Astrocyte of the spinal cord (primary cell): ENCODE measurements around the gene GALNT18.

Source experiments
- DNase-seq: peaks from one replicate; pipeline ENCODE4 v3.0.0; 2011; ENCODE audit warnings: low read depth, low spot score
- H3K4me3 ChIP-seq: 2 replicates; pipeline ENCODE4 v1.5.1; 2011; ENCODE audit warnings: low read depth, mild to moderate bottlenecking, low read length, moderate library complexity
- CTCF ChIP-seq: IDR thresholded peaks from 2 replicates; pipeline ENCODE4 v1.5.1; 2012; ENCODE audit warnings: low read depth, mild to moderate bottlenecking, low read length, inconsistent platforms
- in situ Hi-C: cut with HindIII; loops from 2 replicates; pipeline ENCODE4 v1.10.0; 2017; ENCODE audit warnings: low sequenced_read_pairs

The GALNT18 gene

DNA sequence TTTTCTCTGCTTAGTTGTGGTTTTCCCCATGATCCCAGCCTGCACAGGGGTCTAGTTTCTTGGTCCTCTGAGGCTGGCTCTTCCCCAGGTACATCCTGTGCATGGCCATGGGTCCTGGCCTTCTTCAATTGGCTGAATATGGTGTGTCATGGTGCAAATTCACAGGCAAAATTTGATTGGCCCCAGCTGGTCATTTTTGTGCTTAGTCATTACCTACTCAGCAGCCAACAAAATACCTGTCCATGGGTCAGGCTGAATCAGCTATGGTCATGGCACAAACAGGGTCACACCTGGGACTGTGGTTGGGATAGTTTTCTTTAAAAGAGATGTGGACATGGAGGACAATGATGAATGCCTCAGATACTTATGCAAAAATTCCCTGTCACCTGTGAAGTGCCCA is 354.5 kb downstream of the GALNT18 start:
- in situ Hi-C loops, result no loop called here
- no peak overlapping the region for H3K4me3 ChIP-seq
- DNase-seq, result no peak
- TF ChIP-seq CTCF, result no peak

GRCh38 chr11:11265994-11266606 is 355.7 kb downstream of the GALNT18 start:
- peak; percentile 80 for TF ChIP-seq CTCF
- in situ Hi-C loops, result no loop called here
- no peak overlapping the region for H3K4me3 ChIP-seq
- DNase-seq, result peak; percentile 7

DNA sequence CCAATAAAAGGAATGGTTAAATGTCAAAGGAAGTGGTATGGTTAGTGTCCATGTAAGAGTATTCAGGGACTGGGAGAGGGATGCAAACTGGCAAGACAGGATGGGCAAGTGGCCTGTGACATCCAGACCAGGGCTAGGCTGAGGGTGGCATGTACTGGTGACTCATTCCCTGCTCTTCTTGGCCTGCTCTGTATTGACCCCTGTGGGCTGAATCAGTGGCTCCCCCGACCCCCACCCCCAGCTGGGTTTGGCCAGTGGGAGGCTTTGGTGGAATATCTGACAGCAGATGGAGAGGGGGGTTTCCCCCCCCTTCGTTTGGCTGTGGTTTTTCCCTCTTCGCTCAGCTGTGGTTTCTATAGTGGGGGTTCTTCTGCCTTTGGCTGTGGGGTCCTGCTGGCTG is 356.5 kb downstream of the GALNT18 start:
- TF ChIP-seq CTCF, result no peak
- in situ Hi-C loops, result no loop called here
- no peak for DNase-seq
- H3K4me3 ChIP-seq, result no peak overlapping the region

- no peak for TF ChIP-seq CTCF
- no peak for DNase-seq
- H3K4me3 ChIP-seq, result no peak overlapping the region
- in situ Hi-C loops, result no loop called here
Measured at GRCh38 chr11:11263238-11264005, 358.4 kb downstream of the GALNT18 start.

DNA sequence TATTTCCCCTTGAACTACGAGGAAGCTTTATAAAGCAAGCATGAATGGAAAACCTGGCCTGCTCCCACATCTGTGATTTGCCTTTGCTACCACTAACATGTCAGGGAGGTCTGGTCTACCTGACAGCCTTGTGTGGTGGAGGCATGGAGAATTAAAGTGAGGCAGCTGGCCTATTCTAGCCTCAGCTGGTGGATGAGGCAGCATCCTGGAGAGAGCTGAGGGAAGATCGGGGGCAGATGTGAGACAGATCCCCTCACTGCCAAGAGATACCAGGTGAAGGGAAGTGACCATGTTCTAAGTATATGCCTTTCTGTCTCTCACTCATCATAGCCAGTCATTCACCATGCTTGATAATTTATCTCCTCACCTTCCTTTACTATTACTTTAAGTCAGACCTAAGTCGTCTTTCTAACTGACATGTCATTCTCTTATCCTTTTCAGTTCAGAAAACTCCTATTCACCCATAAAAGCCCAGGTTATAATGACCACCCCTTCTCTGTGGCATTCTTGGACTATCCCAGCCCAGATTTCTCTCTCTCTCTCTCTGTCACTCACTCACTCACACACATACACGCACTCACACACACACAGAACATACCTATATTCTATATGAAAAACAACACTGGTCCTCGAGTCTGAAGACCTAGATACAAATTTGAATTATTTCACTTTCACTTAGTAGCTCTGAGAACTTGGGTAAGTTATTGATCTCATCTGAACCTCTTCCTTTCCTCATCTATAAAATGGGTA is 359.5 kb downstream of the GALNT18 start:
- TF ChIP-seq CTCF, result no peak
- no peak for DNase-seq
- H3K4me3 ChIP-seq, result no peak overlapping the region
- in situ Hi-C loops, result no loop called here

DNA sequence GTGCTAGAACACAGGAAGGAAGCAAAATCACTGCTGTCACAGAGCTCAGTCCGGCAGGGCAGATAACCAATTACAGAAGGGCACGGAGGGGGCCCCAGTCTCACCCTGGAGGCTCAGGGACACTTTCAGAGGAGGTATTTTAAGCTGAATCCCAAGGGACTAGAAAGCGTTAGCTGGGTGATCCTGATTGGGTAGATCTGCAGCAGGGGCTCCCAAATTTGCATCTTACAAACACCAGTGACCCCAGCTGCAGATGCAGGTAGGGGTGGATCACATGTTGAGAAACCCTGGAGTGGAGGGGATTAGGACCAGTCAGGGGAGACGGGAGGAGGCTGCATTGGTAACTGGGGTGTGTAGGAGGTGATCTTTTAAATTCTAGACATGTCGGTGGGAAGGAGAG is 360.2 kb downstream of the GALNT18 start:
- H3K4me3 ChIP-seq, result no peak overlapping the region
- in situ Hi-C loops, result no loop called here
- TF ChIP-seq CTCF, result no peak
- no peak for DNase-seq
